GM20431 (cell line): ENCODE results near the gene ANKRD31.
"Not testable (repeated sequence)": the region's sequence is repeated elsewhere in the genome, so short reads cannot be mapped to it uniquely, and the experiment has no call there.

Source experiments
- in situ Hi-C: fragments of 300-500 bp; cut with MseI, MboI; formaldehyde crosslinking; loops from one replicate; pipeline ENCODE4 v1.15.0; 2020; ENCODE audit warnings: low sequenced_read_pairs; ENCODE audit not compliant: unreplicated experiment

ANKRD31 gene

GRCh38 chr5:75079346-75079745 is 157.3 kb downstream of the ANKRD31 start:
- in situ Hi-C loops, result not testable (repeated sequence)

DNA sequence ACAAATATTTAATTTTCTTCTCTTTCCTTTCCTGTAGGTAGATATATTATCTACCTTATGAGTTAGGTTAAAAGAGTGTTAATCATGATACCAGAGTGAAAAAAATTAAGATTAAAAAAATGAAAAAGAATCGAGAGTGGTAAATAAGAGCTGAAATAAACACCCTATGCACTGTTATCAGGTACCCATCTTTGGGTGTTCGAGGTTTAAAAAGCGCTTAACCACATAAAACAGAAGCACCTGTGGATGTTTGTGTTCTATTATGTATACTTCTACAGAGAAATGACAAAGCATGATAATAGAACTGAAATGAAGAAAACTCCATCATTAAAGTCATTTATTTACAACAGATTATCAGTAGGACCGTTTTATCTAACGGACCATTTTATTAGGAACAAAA is 158.7 kb downstream of the ANKRD31 start:
- in situ Hi-C loops, result no loop called here

DNA sequence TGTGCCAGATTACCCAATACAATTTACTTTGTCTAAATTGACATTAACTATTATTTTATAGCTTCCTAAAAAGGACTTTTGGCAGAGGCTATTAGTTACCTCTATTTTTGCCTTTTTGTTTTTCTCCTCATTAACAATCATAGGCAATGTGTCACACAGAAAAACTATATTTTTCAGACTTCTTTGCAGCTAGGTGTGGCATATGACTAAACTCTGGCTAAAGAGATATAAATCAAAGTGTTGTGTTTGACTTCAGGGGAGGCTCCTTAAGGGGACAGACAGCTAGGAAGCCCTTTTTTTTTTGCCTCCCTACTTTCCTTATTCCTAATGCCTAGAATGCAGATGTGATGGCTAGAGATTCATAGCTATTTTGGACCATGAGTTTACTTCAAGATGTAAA is 164.6 kb downstream of the ANKRD31 start:
- in situ Hi-C loops, result no loop called here

DNA sequence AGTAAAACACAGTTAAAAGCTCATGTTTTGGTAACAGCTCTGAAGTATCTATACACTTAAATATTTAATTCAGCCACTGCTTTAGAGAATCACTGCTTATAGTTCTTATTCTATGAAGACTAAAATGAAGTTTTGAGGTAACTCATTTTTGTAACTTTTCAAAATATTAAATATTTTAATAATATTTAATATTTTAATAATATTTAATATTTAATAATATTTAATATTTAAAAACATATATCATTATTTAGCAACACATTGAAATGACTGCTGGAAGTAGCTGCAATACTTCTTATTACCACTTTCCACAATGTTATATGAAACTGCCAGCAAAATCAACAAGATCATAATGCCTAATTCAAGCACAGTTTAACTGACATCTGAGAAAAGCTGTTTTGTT is 165.6 kb downstream of the ANKRD31 start:
- in situ Hi-C loops, result no loop called here

DNA sequence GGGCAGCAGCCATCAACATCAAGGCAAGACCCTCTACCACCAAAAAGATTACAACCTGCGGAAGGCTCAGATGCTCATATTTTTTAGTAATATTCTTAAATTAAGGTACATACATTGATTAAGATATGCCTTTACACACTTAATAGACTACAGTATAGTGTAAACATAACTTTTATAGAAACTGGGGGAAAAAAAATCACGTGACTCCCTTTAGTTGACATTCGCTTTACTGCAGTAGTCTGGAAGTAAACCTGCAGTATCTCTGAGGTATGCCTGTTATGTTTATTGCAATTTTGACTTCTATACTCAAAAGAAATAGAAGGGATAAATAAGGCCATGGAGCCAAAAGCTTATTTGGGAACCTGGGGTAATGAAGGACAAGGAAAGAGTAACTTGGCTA is 169.2 kb downstream of the ANKRD31 start:
- in situ Hi-C loops, result no loop called here

GRCh38 chr5:75062925-75063531 is 173.7 kb downstream of the ANKRD31 start:
- in situ Hi-C loops, result no loop called here

DNA sequence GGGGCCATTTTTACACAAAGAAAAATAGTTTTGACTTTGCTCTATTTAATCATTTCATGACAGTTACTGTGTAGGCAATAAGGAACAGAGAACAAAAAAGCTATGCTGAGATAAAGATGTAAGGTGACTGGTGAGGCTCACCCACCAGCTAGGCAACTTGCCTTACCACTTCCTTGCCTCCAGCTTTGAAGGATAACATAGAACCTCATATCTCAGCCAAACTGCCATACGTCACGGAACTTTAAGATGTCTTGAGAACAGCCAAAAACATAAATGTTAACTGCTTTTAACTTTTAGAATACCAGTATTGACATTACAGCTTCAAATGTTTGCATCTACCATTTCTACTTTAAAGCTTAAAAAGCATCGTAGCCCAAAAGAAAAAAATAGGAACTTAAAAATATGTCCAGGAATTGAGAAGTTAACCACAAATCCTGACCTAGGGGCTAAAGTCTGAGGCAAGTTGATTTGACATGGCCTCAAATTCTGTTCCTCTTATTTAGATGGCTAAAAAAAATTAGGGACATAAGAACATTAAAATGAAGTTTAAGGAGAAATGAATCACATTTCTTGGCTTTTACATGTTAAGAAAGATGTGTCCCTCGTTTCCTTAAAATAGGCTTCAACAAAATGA is 176.6 kb downstream of the ANKRD31 start:
- in situ Hi-C loops, result no loop called here

DNA sequence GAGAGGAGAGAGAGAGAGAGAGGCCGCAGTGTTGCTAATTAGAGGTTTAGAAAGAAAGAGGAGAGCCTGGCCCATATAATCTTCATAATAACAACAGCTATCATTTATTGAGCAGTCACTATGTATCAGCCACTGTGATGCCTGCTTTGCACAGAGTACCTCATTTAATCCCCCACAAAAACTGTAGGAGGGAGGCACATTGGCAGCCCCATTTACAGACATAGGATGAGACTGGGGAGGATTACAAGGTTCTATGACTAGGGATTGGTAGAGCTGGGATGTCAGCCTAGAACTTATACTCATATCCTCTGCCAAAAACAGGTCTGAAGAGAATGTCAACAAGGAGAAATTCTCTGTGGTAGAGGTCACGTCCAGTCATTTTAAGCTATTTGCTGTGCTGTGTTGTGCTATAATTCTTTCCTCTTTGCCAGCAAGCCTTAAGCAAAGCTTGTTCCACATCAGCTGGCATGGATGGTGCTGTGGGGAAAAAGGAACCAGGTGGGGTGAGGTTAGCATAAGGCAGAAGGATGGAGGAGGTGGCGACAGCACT is 177.6 kb downstream of the ANKRD31 start:
- in situ Hi-C loops, result no loop called here

- in situ Hi-C loops, result no loop called here
Observed at GRCh38 chr5:75057561-75057960, 179.1 kb downstream of the ANKRD31 start.

DNA sequence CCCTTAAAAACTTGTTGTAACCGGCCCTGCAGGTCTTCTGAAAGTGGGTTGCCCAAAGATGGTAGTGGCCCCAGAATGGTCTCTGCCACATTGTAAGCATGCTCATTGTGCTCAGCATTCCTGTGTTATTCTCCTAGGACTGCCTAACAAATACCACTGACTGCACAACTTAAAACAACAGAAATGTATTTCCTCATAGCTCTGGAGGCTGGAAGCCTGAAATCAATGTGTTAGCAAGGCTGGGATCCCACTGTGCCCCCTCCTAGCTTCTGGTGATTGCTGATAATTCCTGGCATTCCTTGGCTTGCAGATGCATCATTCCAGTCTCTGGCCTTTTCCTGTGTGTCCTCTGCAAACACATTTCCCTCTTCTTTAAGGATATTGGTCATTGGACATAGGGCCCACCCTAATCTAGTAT is 180.9 kb downstream of the ANKRD31 start:
- in situ Hi-C loops, result no loop called here

DNA sequence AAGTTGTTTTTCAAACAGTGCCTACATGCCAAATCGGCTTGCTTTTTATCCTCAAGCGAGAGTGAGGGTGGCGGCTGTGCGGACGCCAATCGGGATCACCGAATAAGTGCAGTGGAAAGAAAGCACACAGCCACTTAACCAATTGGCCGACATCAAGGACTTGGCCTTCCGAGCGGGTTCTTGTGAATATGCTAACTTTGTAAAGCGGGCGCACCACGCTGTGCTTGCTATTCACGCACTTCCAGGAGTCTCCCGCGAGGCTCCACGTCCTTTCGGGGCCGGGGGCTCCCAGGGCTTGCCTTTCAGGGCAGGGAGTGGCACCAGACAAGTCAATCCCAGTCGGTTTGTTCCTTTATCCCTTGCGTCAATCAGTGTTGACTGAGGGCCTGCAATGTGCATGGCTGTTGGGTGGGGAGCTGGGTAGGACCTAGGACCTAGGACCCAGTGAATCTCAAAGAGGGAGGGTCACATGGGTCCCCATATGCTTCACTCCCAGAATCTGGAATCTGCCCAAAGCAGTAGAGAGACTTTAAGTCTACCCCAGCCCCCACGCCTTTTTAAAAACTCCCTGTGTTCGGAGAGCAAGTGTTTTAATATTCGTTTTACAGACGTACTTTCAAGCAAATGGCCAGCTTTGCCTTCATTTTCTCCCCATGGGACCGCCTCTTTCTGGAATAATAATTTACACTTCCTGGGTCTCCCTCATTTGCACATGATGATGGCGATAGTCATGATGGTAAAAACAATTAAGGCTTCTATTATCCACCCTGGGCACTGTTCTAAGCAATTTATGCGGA is 182.3 kb downstream of the ANKRD31 start:
- in situ Hi-C loops, result no loop called here

GRCh38 chr5:75053304-75054133 is 183.2 kb downstream of the ANKRD31 start:
- in situ Hi-C loops, result no loop called here

GRCh38 chr5:75053054-75053303 is 183.7 kb downstream of the ANKRD31 start:
- in situ Hi-C loops, result no loop called here

GRCh38 chr5:75052192-75053053 is 184.3 kb downstream of the ANKRD31 start, which contains the start of gene GCNT4:
GCNT4 (minus strand) TSS chr5:75052558; CDS start chr5:75030037, 22,521 bp downstream.
- in situ Hi-C loops, result no loop called here

- in situ Hi-C loops, result no loop called here
Observed at GRCh38 chr5:75051217-75051751, 185.4 kb downstream of the ANKRD31 start.

DNA sequence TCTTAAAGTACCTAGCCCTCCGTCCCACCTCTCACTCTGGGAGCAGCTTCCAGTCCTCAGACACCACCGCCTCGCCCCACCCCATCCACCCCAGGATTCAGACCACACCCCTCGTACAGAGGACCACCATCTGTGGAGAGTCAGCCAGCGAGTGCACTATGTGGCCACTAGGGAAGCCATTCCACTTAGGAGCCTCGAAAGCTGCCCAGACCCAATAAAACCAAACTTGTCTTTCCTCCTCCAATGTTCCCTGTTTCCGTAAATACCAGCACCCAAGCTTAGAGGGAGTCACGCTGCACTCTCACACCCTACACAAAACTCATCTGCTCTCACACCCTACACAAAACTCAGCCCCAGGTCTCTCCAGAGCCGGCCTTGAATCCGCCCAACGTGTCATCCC is 186.3 kb downstream of the ANKRD31 start:
- in situ Hi-C loops, result no loop called here

DNA sequence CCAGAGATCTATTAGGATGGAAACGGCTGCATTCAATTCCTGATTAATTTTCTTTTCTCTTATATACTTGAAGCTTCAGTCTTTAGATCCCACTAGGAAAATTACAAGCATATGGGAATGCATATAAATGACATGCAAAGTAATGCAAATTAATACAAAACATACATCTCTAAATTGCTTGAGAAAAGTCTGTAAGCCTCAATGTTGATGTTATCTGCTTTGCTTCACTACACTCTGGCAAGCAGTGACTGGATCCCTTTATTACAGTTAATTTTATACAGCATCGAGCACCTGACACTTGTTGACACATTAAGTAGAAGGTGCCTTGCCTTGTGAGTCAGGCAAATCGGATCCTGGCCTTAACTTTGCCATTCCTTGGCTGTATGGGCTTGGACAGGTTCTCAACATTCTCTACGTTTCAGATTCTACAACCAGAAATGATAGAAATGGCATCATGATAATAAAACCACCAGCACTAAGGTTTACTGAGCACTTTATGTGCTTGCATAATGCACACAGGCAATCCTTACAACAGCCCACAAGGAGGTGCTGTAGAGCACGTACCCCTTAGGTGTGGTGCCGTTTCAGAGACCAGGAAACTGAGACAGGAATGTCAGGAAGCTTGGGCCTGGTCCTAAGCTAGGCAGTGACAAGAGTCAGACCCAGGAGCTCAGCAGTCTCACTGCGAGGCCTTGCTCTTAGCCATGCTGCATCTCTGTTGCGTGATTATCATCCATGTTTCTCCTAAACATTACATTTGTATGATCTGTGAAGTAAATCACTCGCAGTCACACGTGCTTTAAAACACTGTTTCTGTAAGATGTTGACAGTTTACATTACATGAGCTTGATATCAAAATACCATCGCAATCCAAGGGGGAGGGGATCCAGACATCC is 187.0 kb downstream of the ANKRD31 start:
- in situ Hi-C loops, result no loop called here

GRCh38 chr5:75048457-75048953 is 188.2 kb downstream of the ANKRD31 start:
- in situ Hi-C loops, result no loop called here
